ENCODE results near the gene TUBB8.

DNA sequence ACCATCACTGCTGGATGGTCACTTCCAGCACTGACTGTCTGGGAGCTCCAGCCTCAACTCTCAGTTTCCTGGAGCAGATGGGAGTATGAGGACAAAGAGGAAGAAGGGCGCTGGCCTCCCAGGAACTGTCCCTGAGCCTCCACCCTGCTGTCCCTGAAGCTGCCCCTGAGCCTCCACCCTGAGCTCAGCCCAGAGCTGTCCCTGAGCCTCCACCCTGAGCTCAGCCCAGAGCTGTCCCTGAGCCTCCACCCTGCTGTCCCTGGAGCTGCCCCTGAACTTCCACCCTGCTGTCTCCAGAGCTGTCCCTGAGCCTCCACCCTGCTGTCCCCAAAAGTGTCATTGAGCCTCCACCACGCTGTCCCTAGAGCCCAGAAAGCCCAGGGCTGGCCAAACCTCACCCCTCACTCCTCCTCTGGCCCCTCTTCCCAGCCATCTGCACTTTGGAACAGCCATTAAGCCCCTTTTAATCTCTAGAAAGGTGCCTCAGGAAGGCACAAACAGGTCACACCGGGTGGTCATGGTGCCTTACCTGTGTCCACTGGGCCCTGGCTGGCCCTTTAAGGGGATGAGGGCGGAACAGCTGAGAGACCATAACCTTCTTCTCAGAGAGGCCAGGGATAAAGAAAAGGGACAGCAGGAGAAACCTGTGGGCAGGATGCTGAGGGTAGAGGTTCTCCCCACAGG, 30.6 kb upstream of the TUBB8 start:
- TF ChIP-seq SREBF2 (IDR thresholded peaks at IDR 0.05): no peak
- no peak for TF ChIP-seq KDM1A (IDR thresholded peaks at IDR 0.05; ENCODE audit: low read depth)
- TF ChIP-seq, protein P1, sequence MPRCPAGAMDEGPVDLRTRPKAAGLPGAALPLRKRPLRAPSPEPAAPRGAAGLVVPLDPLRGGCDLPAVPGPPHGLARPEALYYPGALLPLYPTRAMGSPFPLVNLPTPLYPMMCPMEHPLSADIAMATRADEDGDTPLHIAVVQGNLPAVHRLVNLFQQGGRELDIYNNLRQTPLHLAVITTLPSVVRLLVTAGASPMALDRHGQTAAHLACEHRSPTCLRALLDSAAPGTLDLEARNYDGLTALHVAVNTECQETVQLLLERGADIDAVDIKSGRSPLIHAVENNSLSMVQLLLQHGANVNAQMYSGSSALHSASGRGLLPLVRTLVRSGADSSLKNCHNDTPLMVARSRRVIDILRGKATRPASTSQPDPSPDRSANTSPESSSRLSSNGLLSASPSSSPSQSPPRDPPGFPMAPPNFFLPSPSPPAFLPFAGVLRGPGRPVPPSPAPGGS (IDR thresholded peaks at IDR 0.05): no peak
- TF ChIP-seq, protein P2, sequence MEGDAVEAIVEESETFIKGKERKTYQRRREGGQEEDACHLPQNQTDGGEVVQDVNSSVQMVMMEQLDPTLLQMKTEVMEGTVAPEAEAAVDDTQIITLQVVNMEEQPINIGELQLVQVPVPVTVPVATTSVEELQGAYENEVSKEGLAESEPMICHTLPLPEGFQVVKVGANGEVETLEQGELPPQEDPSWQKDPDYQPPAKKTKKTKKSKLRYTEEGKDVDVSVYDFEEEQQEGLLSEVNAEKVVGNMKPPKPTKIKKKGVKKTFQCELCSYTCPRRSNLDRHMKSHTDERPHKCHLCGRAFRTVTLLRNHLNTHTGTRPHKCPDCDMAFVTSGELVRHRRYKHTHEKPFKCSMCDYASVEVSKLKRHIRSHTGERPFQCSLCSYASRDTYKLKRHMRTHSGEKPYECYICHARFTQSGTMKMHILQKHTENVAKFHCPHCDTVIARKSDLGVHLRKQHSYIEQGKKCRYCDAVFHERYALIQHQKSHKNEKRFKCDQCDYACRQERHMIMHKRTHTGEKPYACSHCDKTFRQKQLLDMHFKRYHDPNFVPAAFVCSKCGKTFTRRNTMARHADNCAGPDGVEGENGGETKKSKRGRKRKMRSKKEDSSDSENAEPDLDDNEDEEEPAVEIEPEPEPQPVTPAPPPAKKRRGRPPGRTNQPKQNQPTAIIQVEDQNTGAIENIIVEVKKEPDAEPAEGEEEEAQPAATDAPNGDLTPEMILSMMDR (IDR thresholded peaks at IDR 0.05): no peak
- TF ChIP-seq, protein P3, sequence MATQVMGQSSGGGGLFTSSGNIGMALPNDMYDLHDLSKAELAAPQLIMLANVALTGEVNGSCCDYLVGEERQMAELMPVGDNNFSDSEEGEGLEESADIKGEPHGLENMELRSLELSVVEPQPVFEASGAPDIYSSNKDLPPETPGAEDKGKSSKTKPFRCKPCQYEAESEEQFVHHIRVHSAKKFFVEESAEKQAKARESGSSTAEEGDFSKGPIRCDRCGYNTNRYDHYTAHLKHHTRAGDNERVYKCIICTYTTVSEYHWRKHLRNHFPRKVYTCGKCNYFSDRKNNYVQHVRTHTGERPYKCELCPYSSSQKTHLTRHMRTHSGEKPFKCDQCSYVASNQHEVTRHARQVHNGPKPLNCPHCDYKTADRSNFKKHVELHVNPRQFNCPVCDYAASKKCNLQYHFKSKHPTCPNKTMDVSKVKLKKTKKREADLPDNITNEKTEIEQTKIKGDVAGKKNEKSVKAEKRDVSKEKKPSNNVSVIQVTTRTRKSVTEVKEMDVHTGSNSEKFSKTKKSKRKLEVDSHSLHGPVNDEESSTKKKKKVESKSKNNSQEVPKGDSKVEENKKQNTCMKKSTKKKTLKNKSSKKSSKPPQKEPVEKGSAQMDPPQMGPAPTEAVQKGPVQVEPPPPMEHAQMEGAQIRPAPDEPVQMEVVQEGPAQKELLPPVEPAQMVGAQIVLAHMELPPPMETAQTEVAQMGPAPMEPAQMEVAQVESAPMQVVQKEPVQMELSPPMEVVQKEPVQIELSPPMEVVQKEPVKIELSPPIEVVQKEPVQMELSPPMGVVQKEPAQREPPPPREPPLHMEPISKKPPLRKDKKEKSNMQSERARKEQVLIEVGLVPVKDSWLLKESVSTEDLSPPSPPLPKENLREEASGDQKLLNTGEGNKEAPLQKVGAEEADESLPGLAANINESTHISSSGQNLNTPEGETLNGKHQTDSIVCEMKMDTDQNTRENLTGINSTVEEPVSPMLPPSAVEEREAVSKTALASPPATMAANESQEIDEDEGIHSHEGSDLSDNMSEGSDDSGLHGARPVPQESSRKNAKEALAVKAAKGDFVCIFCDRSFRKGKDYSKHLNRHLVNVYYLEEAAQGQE (IDR thresholded peaks at IDR 0.05): no peak
- no peak for TF ChIP-seq EP300 (IDR thresholded peaks at IDR 0.05)
- TF ChIP-seq NR3C1 (IDR thresholded peaks at IDR 0.05): no peak
- TF ChIP-seq RFX5 (IDR thresholded peaks at IDR 0.05): no peak
- no peak for TF ChIP-seq HOXA7 (CRISPR knock-in tag; IDR thresholded peaks at IDR 0.05)
- TF ChIP-seq HDAC2 (IDR thresholded peaks at IDR 0.05): no peak
- TF ChIP-seq POLR2A (IDR thresholded peaks at IDR 0.05; ENCODE audit: low read length): no peak
- TF ChIP-seq ESRRA (IDR thresholded peaks at IDR 0.05; ENCODE audit: borderline replicate concordance, low read length): no peak
- no peak for TF ChIP-seq SMC3 (IDR thresholded peaks at IDR 0.05)
- TF ChIP-seq CBX2 (IDR thresholded peaks at IDR 0.05; ENCODE audit: borderline replicate concordance, low read depth): no peak

All from A549 (cell line).